K562 (cell line): ENCODE results near the gene SPAG4. TPM values are rescaled to one million over a fixed set of nuclear protein-coding genes. Genes with fewer than 3 reads are reported as not detected.

Experiments
- ATF6 ChIP-seq: sonication (generic); formaldehyde crosslinking; IDR thresholded peaks from 2 replicates; pipeline ENCODE4 v1.4.0; 2020; ENCODE audit warnings: mild to moderate bottlenecking, missing genetic modification reagents
- CBX1 ChIP-seq: sonication (generic); IDR thresholded peaks from 2 replicates; pipeline ENCODE4 v1.6.1; 2016; ENCODE audit warnings: antibody characterized with exemption, low read depth, mild to moderate bottlenecking
- EGR1 ChIP-seq: fragments of 450-650 bp; conservative IDR thresholded peaks from 2 replicates; pipeline ENCODE4 v1.6.1; 2017; ENCODE audit warnings: mild to moderate bottlenecking
- ETS2 ChIP-seq: IDR thresholded peaks from 2 replicates; pipeline ENCODE4 v1.6.1; 2016; ENCODE audit warnings: borderline replicate concordance, missing genetic modification characterization, mild to moderate bottlenecking, moderate library complexity, missing compliant biosample characterization; ENCODE audit not compliant: poor library complexity, severe bottlenecking
- EWSR1 ChIP-seq: fragments of 450-650 bp; IDR thresholded peaks from 2 replicates; pipeline ENCODE4 v1.6.1; 2018; ENCODE audit warnings: borderline replicate concordance, mild to moderate bottlenecking, low read depth, moderate library complexity; ENCODE audit not compliant: partially characterized antibody
- FOXJ3 ChIP-seq: sonication (generic); formaldehyde crosslinking; IDR thresholded peaks from 2 replicates; pipeline ENCODE4 v1.4.0; 2020; ENCODE audit warnings: mild to moderate bottlenecking, missing genetic modification reagents
- FOXP1 ChIP-seq: sonication (generic); formaldehyde crosslinking; IDR thresholded peaks from 2 replicates; pipeline ENCODE4 v1.8.0; 2022; ENCODE audit warnings: mild to moderate bottlenecking, missing genetic modification reagents
- HMBOX1 ChIP-seq: sonication (generic); IDR thresholded peaks from 2 replicates; pipeline ENCODE4 v1.6.1; 2016
- LARP7 ChIP-seq: fragments of 450-650 bp; IDR thresholded peaks from 2 replicates; pipeline ENCODE4 v1.6.1; 2016
- NR2C1 ChIP-seq, 2 experiments: fragments of 450-650 bp; IDR thresholded peaks; 2 replicates each; pipeline ENCODE4 v1.6.1; 2017; ENCODE audit warnings: mild to moderate bottlenecking in 2 of 2, antibody characterized with exemption in 1 of 2, inconsistent platforms in 1 of 2, missing compliant biosample characterization in 1 of 2, missing genetic modification characterization in 1 of 2
- RAD21 ChIP-seq, 2 experiments: fragments of 250-450 bp in 1 of 2; fragments of 450-650 bp in 1 of 2; sonication (Bioruptor Pico) in 1 of 2; formaldehyde crosslinking in 1 of 2; IDR thresholded peaks in 1 of 2; conservative IDR thresholded peaks in 1 of 2; 2 replicates each; pipeline versions ENCODE4 v1.4.0 to v1.8.0; 2020 to 2022; ENCODE audit warnings: mild to moderate bottlenecking in 2 of 2, moderate library complexity in 1 of 2
- RAD51 ChIP-seq: fragments of 450-650 bp; IDR thresholded peaks from 2 replicates; pipeline ENCODE4 v1.7.1; 2016; ENCODE audit warnings: low read depth, mild to moderate bottlenecking, borderline replicate concordance
- RBM17 ChIP-seq: fragments of 200-400 bp; formaldehyde crosslinking; IDR thresholded peaks from 2 replicates; pipeline ENCODE4 v1.6.1; 2017; ENCODE audit warnings: low read depth, mild to moderate bottlenecking, low read length, borderline replicate concordance
- TCF3 ChIP-seq: sonication (generic); formaldehyde crosslinking; IDR thresholded peaks from 2 replicates; pipeline ENCODE4 v1.4.0; 2020; ENCODE audit warnings: mild to moderate bottlenecking, missing genetic modification reagents
- U2AF1 ChIP-seq: fragments of 200-400 bp; formaldehyde crosslinking; optimal IDR thresholded peaks from 2 replicates; pipeline ENCODE3; 2017; ENCODE audit warnings: mild to moderate bottlenecking, low read depth, low read length, moderate library complexity
- YY1 ChIP-seq, 3 experiments: IDR thresholded peaks; 2 replicates each; pipeline ENCODE4 v1.6.1; 2011; ENCODE audit warnings: low read length in 2 of 3, mild to moderate bottlenecking in 2 of 3, moderate library complexity in 2 of 3, borderline replicate concordance in 1 of 3, control low read depth in 1 of 3, low read depth in 1 of 3; ENCODE audit not compliant: insufficient read depth in 3 of 3, insufficient replicate concordance in 2 of 3, control insufficient read depth in 1 of 3, insufficient read length in 1 of 3; ENCODE audit errors: extremely low read depth in 1 of 3
- ZNF445 ChIP-seq: fragments of 250-450 bp; sonication (Bioruptor Pico); IDR thresholded peaks from 2 replicates; pipeline ENCODE4 v1.4.0; 2020; ENCODE audit warnings: low read depth, mild to moderate bottlenecking, moderate library complexity
- polyA plus RNA-seq, 8 experiments: library from polyadenylated mRNA; depleted of rRNA in 4 of 8; stranded (reverse) in 5 of 8; unstranded in 3 of 8; fragments of >200 nt; fragmentation: Nextera tagmentation in 2 of 8; fragmentation: Illumina TruSeq in 1 of 8; extraction: Ambion mirVana in 2 of 8; extraction: Trizol in 1 of 8; gene quantifications; 2 replicates each; pipeline versions ENCODE4 v1.2.1 to v1.2.3, GENCODE V29; 2011 to 2014; ENCODE audit warnings: inconsistent platforms in 1 of 8, missing spikeins in 1 of 8
- total RNA-seq, 7 experiments: library from RNA; depleted of rRNA in 6 of 7; stranded (reverse); fragments of >200 nt in 6 of 7; fragmentation: Illumina TruSeq in 2 of 7; extraction: Trizol in 2 of 7; gene quantifications; 2 replicates each; pipeline versions ENCODE4 v1.2.1 to v1.2.3, GENCODE V29; 2011 to 2021; ENCODE audit warnings: low replicate concordance in 1 of 7
- TF ChIP-seq, protein P1 (sequence below): fragments of 450-650 bp; IDR thresholded peaks from 2 replicates; pipeline ENCODE4 v1.6.1; 2018; ENCODE audit warnings: mild to moderate bottlenecking, low read depth; ENCODE audit not compliant: partially characterized antibody

SPAG4 gene
- total and polyA plus RNA-seq, 9 of the 15 experiments (the other 6 are each of a cell fraction or from before 2014, with no cell fraction given) = 1.6 to 11.4 (median 4.6) TPM

DNA sequence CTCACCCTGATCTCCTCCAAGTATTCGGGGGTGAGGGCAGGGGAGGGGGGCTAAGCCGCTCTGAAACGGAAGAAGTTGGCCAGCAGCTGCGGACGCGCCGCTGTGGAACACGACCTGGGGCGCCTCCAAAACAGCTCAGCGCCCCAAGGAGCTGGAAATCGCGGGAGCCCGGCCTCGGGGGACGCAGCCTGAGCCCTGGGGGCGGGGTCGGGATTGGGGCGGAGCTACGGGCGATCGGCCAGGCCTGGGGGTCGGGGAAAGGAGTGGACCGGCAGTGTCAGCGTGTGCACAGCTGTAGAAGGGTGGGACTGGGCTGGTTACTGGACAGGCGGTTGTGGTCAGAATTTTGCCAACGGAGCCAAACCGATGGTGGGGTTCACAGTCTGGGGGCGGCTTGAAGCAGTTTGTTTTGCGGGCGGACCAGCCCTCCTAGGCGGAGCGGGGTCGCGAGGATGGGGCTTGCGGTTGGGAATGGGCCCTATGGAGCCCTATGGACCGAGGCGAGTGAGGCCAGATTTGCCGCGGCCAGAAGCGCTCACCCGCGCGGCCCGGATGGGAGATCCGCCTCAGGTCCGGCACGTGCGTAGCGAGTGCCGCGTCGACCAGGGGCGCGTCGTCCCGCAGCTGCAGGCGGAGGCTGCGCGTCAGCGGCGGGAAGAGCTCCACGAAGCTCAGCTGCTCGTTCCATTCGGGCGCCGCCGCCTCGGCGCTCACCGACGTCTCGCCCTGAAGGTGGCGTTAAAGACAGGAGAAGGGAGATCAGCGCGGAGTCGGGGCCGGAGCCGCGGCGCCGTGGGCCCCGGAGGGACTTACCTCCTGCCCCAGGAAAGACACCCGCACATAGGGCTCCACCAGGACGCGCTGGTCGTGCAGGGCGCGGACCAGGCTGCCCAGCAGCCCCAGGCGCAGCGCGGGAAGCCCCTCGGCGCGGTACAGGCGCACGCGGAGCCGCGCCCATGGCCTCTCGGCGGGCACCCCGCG lies 14.3 kb upstream of the SPAG4 start (continued):
- TF ChIP-seq YY1 (IDR thresholded peaks at IDR 0.05; ENCODE audit: borderline replicate concordance in 1 of 3, control insufficient read depth in 1 of 3, extremely low read depth in 1 of 3, insufficient read depth in 3 of 3, insufficient read length in 1 of 3, insufficient replicate concordance in 2 of 3, low read depth in 1 of 3, low read length in 2 of 3) = peak in 2 of 3 experiments; percentile 22 to 56
- TF ChIP-seq LARP7 = no peak
- TF ChIP-seq EWSR1 = no peak
- no peak for TF ChIP-seq HMBOX1
- peak; percentile 98 for TF ChIP-seq ATF6 (CRISPR knock-in tag)
- peak; percentile 65 for TF ChIP-seq U2AF1
- TF ChIP-seq ETS2 (tag) = no peak
- TF ChIP-seq CBX1 = 0 out of 2 replicates have a peak, but pooled peaks have one; percentile 52
- TF ChIP-seq TCF3 (CRISPR knock-in tag) = 0 out of 2 replicates have a peak, but pooled peaks have one; percentile 34
- TF ChIP-seq NR2C1 (IDR thresholded peaks at IDR 0.05) = no peak
- no peak for TF ChIP-seq NR2C1 (tag; IDR thresholded peaks at IDR 0.05)
- TF ChIP-seq RBM17 = no peak
- TF ChIP-seq ZNF445 (CRISPR knock-in tag) = no peak
- TF ChIP-seq RAD51 = no peak
- TF ChIP-seq RAD21 (CRISPR knock-in tag; conservative IDR thresholded peaks at IDR 0.05 in 1 of 2, IDR thresholded peaks at IDR 0.05 in 1 of 2) = peak; percentile 38 to 67; a peak in 3 of 4 replicates
- TF ChIP-seq FOXJ3 = no peak
- TF ChIP-seq, protein P1, sequence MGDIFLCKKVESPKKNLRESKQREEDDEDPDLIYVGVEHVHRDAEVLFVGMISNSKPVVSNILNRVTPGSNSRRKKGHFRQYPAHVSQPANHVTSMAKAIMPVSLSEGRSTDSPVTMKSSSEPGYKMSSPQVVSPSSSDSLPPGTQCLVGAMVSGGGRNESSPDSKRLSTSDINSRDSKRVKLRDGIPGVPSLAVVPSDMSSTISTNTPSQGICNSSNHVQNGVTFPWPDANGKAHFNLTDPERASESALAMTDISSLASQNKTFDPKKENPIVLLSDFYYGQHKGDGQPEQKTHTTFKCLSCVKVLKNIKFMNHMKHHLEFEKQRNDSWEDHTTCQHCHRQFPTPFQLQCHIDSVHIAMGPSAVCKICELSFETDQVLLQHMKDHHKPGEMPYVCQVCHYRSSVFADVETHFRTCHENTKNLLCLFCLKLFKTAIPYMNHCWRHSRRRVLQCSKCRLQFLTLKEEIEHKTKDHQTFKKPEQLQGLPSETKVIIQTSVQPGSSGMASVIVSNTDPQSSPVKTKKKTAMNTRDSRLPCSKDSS = no peak
- TF ChIP-seq FOXP1 = peak; percentile 95
- no peak for TF ChIP-seq EGR1
